IPS DF 4.7 (cell line): ENCODE results near the gene GRM7.
"Not testable (repeated sequence)": the region's sequence is repeated elsewhere in the genome, so short reads cannot be mapped to it uniquely, and the experiment has no call there.

Experiments used
- DNase-seq: peaks from one replicate; pipeline ENCODE4 v3.0.0-alpha.2; 2013; ENCODE audit warnings: low spot score; ENCODE audit errors: extremely low read depth

GRM7 gene

GRCh38 chr3:6860954-6861624 lies at the start of gene GRM7:
Gene GRM7 (plus strand): TSS chr3:6861115.
- DNase-seq = peak; percentile 5

GRCh38 chr3:6821411-6821810 lies 39.5 kb upstream of the GRM7 start:
- DNase-seq = no peak

GRCh38 chr3:6825524-6825923 lies 35.4 kb upstream of the GRM7 start:
- DNase-seq = no peak

GRCh38 chr3:6827453-6827852 lies 33.5 kb upstream of the GRM7 start:
- DNase-seq = no peak

- DNase-seq = no peak
Measured at GRCh38 chr3:6844723-6845122, 16.2 kb upstream of the GRM7 start.

- no peak for DNase-seq
Measured at GRCh38 chr3:6854184-6854583, 6.7 kb upstream of the GRM7 start.

- DNase-seq = no peak
Measured at GRCh38 chr3:6857510-6857909, 3.4 kb upstream of the GRM7 start.

- no peak for DNase-seq
Measured at GRCh38 chr3:6860149-6860953, 564 bp upstream of the GRM7 start.

GRCh38 chr3:6861625-6862000 lies 698 bp downstream of the GRM7 start:
- no peak for DNase-seq

- no peak for DNase-seq
Measured at GRCh38 chr3:6862041-6862879, 1.3 kb downstream of the GRM7 start.

GRCh38 chr3:6862880-6863195 lies 1.9 kb downstream of the GRM7 start:
- DNase-seq = no peak

- no peak for DNase-seq
Measured at GRCh38 chr3:6867269-6867668, 6.4 kb downstream of the GRM7 start.

GRCh38 chr3:6878731-6879130 lies 17.8 kb downstream of the GRM7 start:
- DNase-seq = no peak

GRCh38 chr3:6912240-6912639 lies 51.3 kb downstream of the GRM7 start:
- DNase-seq = no peak

- no peak for DNase-seq
Measured at GRCh38 chr3:6915898-6916297, 55.0 kb downstream of the GRM7 start.

- no peak for DNase-seq
Measured at GRCh38 chr3:6921066-6921465, 60.2 kb downstream of the GRM7 start.

GRCh38 chr3:6921876-6922275 lies 61.0 kb downstream of the GRM7 start:
- no peak for DNase-seq

- DNase-seq = no peak
Measured at GRCh38 chr3:6928064-6928463, 67.1 kb downstream of the GRM7 start.

GRCh38 chr3:6929918-6930317 lies 69.0 kb downstream of the GRM7 start:
- DNase-seq = no peak

GRCh38 chr3:6935418-6935817 lies 74.5 kb downstream of the GRM7 start:
- DNase-seq = not testable (repeated sequence)

GRCh38 chr3:6935970-6936369 lies 75.1 kb downstream of the GRM7 start:
- DNase-seq = no peak

GRCh38 chr3:6962801-6963200 lies 101.9 kb downstream of the GRM7 start:
- DNase-seq = no peak
